Bone marrow (tissue), 2 donors: ENCODE measurements around the gene SCAMP5.

Experiments
- DNase-seq, 2 donors: peaks; one replicate each; lab custom pipeline; 2025; lab: John Stamatoyannopoulos, UW

The SCAMP5 gene

DNA sequence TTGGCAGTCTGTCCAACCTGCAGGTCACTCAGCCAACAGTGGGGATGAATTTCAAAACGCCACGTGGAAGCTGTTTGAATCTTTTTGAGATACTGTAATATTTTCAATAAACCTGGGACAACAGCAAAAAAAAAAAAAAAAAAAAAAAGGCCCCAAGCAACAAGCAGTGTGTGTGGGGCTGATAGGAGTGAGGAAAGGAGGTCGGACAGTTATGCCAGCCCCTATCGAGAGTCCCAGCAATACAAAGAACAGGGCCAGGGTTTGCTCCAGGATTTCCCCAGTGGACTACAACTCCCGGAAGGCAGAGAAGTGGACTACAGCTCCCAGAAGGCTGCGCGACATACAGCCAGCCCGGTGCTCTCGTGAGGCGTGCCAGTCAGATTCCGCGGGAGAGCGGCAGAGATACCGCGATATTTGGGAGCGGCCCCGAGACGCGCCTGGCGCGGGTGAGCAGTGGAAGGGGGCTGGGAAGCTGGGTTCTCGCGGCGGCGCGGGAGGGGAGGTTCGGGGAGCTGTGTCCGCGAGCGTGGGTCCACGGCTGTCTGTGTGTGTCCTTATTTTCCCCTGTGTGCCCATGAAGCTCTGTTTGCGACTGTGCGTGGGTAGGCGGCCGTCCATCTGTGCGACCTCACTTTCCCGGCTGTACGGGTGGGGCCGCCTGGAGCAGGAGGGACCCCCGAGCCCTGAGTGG, 28.0 kb downstream of the SCAMP5 start, which contains the start of gene PPCDC:
PPCDC (plus strand) TSS at position 410 of the 691 bp plus-strand sequence. CDS start 4,729 bp downstream, outside the sequence.
- peak; percentile 73 to 87 for DNase-seq

DNA sequence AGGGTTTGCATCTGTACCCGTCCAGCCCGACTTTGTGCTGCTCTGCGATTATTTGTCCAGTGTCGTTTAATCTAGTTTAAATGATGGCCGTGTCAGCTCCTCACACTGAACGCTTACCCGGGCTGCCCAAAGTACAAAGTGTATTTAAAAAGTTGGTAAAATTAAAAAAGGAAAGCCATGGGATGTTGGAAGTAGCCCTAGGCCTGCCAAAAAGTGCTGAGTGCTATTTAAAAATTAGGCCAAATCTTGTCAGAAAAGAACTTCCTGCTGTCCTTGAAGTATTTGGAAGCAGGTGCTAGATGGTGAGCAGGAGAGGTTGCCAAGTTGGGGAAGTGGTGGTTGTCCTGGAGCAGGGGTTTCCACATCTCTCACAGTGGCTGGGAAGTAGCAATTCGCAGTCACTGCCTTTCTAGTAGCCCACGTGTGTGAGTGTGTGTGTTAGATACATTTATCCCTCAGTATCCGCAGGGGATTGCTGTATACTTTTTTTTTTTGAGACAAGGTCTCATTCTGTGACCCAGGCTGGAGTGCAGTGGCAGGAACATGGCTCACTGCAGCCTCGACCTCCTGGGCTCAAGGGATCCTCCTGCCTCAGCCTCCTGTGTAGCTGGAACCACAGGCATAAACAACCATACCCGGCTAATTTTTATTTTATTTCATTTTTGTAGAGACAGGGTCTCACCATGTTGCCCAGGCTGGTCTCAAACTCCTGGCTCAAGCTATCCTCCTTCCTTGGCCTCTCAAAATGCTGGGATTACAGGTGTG, 28.7 kb downstream of the SCAMP5 start:
- peak in 1 of 2 donors; percentile 33 for DNase-seq

DNA sequence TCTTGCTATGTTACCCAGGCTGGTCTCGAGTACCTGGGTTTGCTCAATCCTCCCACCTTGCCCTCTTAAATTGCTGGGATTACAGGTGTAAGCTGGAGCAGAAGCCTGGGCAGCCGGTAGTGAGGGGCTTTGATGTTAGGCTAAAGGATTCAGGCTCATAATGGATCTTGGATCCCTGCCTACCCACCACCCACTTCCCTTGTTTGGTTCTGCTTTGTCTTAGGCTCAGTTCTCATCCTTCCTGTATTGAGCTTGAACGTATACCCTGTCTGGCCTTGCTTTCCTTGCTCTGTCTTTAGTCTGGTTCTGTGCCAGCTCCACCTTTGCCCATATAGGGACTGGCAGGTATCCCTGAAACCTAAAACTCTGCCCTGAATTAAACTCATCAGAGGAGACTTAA, 29.7 kb downstream of the SCAMP5 start:
- DNase-seq = peak in 1 of 2 donors; percentile 45

DNA sequence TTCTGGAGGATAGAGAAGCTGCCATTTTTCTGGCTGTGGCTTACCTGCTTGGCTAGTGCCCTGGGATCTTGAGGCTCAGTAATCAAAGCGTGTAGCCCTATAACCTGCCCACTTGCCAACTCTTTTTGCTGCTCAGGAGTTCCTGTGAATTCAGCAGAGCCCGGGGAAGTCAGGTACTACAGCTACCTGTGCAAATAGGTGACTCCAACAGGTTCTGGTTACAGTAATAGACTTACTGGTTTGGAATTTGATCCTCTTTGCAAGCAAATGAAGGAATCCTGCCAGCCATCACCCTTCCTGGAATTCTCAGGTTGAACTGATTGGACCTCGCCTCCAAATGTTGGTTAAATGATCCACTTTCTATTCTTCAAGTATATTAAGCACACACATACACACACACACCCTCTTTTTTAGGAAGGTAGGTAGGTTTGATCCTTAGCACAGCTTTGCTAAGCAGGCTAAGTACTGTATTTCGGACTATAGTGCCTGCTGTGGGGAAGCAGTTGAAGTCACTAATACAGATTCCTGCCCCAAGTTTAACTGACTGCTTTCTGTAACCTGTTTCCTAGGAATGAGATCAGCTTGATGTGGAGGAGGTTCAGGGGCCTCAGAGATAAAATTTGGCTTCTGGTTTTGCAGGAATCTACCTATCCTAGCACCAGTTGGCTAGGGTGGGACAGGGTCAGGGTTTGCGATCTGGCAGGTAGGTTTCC, 30.3 kb downstream of the SCAMP5 start:
- DNase-seq = no peak

DNA sequence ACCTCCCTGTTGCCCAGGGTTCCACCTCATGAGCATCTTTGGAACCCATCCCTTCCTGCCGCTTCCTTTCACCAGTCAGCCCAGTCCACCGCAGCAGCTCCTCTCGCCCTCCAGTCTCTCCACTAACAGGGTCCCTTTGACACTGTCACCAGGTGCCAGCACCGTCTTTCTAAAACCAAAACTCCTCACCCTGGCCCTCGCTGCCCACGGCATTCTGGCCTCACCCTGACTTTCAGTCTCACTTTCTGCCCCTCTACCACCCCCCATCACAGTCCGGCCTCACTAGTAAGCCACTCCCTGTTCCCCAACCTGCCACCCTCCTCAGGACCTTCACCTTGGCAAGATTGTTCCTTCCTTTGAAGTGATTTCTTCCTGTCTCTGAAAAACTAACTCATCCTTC, 32.2 kb downstream of the SCAMP5 start:
- no peak for DNase-seq

DNA sequence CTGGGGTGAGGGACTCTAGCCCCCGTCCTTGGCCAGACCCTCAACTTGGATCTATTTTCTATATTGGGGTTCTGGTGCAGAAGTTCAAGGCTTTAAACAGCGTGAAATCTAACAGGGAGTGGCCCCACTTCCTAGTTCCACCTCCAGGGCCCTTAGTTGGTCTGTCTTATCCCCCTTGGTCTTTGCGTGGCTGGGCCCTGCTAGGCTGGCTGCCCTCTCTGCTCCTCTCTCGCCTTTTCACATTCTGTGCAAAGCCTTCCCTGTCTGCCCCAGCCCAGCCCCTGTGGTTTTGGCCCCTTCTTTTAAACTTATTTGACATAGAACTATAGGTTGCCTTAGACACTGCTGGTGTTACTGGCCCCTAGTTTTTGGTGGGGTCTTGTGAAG, 33.6 kb downstream of the SCAMP5 start:
- DNase-seq = no peak

DNA sequence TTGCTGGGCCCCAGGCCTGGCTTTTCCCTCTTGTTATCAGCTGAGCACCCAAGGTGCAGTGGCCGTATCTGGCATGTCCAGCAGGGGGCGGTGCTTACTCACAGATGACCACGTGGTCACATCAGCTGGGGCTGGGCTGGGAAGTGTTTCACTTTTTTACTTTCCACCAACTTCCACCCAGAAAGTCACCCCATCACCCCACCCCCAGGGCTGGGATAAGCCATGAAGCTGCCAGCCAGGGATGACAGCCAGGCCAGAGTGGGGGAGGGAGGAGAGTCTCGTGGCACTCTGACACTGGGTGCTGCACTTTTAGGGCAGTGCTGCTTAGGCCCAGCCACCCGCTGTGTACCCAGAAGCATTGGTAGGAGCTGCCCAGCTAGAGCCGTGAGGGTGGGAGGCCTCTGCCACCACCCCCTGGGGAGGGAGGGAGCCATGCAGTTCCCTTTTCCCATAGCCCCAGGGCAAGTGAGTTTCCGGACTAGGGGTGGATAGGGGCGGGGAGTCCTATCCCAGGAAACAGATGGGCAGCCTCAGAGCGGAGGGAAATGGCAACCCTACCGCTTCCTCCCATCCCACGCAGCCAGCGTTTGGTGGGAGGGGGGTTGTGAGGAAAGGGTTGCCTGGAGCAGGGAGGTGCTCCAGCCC, 34.1 kb downstream of the SCAMP5 start:
- DNase-seq = peak; percentile 89 to 95

DNA sequence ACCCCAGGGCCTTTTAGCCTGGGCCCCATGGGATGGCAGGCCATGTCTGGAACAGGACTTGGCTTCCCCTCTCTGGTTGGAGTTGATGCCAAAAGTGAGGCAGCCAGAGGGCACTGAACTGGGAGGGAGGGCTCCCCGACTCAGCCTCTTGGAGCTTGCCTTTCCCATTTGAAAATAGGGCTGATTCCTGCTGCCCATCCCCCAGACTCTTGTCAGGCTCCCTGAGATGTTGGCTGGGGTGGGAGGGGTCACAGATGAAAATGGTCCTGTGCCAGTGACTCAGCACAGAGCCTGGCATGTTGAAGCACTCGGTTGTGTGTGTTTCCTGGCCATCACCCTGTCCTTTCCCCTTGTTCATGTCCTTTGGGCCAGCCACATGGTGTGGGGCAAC, 34.7 kb downstream of the SCAMP5 start:
- peak in 1 of 2 donors; percentile 95 for DNase-seq

DNA sequence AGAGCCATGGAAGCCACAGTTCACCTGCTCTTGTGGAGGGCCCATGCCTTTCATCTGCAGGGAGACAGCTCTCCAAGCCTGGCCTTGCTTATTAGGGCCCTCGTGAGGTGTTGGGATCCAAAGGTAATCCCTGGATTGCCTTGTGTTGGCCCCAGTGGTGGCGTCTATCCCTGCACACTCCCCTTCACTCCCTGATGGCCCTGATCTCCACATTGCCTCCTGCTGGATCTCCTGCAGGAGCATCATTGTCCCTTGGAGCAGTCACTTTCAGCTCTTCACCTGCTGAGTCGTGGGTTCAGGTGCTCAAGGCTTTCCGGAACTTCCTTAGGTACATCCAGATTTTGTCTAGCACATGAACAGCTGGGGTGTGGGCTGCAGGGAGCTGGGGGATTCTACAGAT, 35.1 kb downstream of the SCAMP5 start:
- no peak for DNase-seq

DNA sequence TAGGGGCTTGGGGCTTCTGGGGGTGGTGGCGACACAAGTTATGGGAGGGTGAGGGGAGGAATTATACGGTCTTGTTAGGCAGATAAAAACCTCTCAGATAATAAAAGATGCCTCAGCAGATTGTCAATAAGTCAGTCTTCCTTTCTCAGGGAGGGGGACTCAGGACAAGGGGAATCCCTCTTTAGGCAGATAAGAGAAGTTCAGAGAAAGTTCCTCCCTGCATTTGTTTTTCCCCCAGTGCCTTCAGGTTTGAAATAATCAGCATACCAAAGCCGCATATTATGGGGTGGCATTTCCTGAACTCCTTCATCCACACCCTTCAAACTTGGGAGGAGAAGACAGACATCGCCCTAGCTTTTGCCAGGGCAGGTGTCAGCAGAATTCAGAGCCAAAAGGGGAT, 36.5 kb downstream of the SCAMP5 start:
- no peak for DNase-seq

DNA sequence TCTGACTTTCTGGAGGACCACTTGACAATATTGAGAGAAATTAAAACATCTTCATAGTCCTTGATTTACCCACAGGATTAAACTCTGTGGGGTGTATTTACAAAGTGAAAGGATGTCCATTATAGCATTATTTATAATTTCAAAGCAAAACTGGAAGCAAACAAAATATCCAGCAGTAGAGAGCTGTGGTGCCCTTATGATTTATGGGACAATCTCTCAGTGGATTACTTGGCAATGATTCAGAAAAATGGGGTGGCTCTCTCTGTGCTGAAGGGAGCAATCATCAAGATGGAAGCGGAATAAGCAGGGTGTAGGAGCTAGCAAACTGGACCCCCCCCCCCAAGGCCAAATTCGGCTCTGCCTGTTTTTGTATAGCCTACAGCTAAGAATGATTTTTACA, 37.0 kb downstream of the SCAMP5 start:
- no peak for DNase-seq

DNA sequence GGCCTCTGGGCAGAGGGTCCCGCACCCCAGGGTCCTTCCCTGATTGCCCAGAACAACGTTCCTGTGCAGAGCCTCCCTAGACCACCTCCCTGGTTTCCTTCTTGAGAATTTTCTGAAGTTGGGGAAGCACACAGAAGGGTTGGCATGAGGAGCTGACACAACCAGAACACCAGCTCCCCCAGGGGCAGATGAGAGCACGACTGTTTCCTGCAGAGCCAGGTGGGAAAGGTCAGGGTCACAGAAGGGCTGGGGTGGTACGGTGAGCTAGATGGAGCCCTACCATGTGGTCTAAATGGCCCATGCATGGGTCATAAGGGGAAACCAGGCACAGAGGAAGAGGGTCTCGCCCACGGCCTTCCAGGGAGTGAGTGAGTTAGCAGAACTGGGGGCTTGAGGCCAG, 38.4 kb downstream of the SCAMP5 start:
- no peak for DNase-seq

DNA sequence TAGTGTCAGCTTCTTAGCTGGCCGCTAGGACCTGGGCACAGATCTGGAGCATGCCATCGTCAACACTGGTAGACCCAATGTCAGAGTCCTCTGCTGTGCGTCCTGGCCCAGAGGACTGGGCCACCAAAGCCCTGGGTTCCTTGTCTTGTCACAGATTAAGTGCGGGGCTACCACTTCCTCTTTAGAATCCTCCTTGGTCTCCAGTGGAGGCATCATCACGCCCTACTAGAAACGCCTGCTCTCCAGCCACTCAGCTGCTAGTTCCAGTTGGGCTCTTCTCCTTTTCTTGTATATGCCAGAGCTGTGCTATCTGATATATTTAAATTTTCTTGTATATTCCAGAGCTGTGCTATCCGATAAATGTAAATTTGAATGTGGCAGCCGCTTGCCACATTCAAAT, 39.3 kb downstream of the SCAMP5 start:
- peak in 1 of 2 donors; percentile 71 for DNase-seq

DNA sequence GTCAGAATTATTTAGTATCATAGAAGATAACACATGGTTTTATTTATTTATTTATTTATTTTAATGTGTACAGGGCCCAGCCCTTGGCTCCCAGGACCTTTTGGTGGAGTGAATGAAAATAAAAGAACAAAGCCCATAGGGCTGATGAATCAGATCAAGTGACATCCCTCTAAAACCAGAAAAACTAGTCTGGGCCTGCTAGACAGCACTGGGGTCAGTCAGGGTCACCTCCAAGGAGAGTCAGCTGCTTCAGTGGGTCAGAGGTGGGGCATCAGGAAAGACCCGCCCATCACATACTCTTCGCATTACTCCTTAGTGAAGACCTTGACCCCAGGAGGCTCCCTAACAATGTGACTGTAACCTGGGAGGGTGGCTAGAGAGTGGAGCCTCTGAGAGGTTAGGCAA, 40.9 kb downstream of the SCAMP5 start:
- no peak for DNase-seq

DNA sequence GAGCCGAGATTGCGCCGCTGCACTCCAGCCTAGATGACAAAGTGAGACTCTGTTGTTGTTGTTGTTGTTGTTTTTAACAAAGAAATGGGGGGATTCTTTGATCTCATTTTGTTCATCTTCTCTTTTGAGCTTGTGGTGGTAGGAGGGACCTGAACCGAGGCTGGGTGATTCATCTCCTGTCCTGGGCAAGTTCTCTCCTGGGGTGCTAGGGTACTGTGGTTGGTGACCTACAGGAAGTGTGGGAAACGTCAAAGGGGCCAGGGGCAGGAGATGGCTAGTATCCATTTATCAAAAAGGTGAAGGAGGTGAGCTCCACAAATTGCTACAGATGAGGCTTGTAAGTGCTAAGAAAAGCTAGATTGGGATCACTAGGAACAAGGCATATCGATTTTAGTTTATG, 42.3 kb downstream of the SCAMP5 start:
- no peak for DNase-seq

DNA sequence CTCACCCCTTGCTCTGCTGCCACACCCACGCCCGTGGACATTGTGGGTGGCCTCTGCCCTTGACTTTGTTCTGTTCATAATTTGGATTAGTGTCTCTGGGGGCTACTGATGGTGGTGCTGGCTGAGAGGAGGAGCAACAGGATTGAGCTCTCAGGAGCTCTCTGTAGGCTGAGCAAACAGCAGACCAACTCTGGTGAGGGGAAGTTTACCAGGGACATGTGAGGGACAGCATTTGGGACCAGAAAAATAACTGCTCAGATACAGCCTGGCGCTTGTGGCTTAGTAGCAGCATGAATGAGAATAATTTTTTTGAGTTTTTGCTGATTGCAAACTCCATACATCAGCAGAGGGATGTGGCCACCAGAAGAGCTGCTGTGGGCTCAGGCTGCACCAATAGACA, 42.9 kb downstream of the SCAMP5 start:
- no peak for DNase-seq

DNA sequence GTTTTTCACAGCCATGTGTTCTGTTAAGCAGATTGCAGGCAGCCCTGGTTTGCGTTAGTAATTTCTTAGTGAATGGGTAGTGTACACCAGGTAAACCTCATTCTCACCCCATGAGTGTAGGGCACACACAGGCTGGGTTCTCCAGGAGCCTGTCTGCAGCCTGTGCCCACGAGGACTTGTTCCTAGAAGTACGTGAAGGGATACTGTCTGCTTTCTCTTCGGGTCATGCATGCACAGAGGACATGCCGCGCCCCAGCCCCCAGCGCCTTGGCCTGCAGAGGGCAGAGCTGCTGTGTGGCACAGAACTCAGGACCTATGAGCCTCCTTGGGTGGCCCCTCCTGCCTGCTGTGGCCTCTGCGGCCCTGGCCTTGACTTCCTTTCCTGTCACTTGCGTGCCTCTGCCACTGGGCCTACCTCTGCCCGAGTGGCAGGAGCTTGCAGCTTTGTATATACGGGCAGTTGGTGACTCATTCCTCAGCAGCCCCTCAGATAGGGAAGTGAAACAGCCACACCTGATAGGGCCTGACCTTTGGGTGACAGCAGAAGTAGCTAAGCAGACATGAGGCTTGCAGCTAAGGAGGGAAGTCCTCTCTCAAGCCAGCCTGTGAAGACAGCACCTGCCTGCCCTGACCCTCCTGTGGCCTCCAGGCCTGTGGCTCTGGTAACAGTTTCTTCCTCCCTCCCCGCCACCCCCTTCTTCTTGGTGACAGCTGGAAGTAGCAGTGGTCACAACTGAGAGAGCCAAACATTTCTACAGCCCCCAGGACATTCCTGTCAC, 47.6 kb downstream of the SCAMP5 start:
- DNase-seq = peak; percentile 90 to 99

DNA sequence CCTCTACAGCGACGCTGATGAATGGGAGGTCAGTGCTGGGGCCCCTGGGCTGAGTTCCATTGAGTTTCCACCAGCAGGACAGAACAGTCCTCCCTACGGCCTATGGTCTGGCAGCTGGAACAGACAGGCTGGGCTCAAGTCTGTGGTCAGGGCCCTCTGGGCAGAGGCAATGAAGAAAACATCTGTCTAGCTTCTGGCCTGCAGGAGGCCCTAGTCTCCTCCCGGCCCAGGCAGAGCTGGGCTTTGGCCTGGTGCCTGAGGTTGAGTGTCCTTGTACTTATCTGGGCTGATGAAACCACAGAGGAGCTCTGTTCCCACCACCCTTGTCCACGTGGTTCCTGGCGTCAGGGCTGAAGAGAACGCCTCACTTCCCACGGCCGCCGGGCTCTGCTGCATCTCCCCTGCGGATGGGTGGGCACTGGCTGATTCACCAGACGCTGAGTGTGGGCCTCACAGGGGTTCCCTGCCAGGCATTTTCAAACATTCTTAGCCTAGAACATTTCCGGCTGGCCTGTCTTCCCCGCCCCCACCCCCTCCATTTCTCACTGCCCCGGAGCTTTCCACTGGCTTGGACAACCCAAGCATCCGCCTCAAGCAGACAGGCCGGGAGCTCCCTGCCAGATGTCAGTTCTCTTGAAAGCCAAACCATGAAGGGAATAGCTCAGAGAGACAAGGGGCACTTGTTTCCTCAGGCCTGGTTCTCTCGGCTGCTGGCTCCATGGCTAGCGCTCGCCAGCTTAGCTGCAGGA, 48.3 kb downstream of the SCAMP5 start:
- peak; percentile 72 to 90 for DNase-seq

DNA sequence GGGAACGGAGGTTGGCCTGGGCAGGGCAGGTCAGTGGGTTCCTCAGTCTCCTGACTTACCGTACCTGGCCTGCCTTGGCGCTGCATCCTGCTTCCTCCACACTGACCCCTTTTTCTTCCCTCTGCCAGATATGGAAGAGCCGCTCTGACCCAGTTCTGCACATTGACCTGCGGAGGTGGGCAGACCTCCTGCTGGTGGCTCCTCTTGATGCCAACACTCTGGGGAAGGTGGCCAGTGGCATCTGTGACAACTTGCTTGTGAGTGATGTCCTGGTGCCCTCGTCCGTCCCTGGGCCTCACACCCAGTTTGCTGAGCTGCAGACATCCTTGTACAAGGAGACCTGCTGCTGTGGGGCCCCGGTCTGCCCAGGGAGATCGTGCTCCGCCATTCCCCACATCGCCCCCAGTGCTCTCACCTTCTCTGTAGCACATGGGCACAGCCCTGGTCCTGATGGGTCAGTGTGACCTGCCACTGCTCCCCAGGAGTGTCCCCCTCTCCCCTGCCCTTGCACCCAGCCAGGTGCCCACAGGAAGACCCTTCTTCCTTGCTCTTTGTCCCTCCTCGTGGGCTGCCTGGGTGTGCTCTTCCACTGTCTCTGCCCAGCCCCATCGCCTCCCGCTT, 49.0 kb downstream of the SCAMP5 start:
- no peak for DNase-seq

DNA sequence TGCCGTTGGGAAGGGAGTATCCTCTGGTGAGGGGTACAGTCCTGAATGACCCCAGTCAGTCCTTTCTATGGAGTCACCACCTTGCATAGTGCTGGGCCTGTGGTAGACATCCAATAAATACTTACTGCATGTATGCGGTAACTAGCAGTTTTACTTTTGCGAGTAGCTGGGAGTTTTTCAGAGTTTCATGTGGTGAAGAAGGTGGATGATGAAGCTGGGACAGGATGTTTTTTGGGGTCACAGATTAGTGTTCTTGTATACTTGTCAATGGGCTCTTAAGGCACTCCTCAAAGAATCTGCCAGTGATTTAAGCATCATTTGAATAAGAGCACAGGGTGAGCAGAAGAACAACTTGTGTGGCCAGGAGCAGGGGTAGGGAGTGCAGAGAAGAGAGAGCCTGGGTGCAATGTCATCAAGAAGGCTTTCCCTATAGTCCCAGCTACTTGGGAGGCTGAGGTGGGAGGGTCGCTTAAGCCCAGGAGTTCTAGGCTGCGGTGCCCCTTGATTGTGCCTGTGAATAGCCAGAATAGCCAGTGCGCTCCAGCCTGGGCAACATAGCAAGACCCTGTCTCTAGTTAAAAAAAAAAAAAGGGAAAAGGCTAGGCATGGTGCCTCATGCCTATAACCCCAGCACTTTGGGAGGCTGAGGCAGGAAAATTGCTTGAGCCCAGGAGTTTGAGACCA, 50.1 kb downstream of the SCAMP5 start:
- no peak for DNase-seq
